ENCODE measurements around the gene PRKCD.

GRCh38 chr3:53213276-53213675, 52.3 kb downstream of the PRKCD start:
- no peak for TF ChIP-seq ZBTB12 (CRISPR knock-in tag; IDR thresholded peaks at IDR 0.05)
- TF ChIP-seq POLR3A (IDR thresholded peaks at IDR 0.05; ENCODE audit: borderline replicate concordance, extremely low read depth, insufficient read depth, insufficient read length), result no peak
- TF ChIP-seq CTCF (IDR thresholded peaks at IDR 0.05 in 2 of 3, conservative IDR thresholded peaks at IDR 0.05 in 1 of 3; ENCODE audit: insufficient read depth in 2 of 3, low read depth in 1 of 3, low read length in 3 of 3), result no peak
- no peak for TF ChIP-seq U2AF1 (optimal IDR thresholded peaks at IDR 0.05; ENCODE audit: low read depth, low read length)
- TF ChIP-seq, protein P1, sequence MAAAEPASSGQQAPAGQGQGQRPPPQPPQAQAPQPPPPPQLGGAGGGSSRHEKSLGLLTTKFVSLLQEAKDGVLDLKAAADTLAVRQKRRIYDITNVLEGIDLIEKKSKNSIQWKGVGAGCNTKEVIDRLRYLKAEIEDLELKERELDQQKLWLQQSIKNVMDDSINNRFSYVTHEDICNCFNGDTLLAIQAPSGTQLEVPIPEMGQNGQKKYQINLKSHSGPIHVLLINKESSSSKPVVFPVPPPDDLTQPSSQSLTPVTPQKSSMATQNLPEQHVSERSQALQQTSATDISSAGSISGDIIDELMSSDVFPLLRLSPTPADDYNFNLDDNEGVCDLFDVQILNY (CRISPR knock-in tag; IDR thresholded peaks at IDR 0.05), result no peak
- no peak for TF ChIP-seq ARID1B (IDR thresholded peaks at IDR 0.05)
- no peak for TF ChIP-seq ZZZ3 (IDR thresholded peaks at IDR 0.05)
